HG03095 (cell line): ENCODE results near the gene ZNF230.
A peak's percentile ranks its signal among the peaks of the same experiment; 100 is the strongest.

Source experiments
- ATAC-seq: cut with Tn5 transposase; IDR thresholded peaks from one replicate; pipeline ENCODE4 v1.9.1; 2021; ENCODE audit warnings: moderate library complexity; ENCODE audit not compliant: unreplicated experiment

ZNF230 gene

DNA sequence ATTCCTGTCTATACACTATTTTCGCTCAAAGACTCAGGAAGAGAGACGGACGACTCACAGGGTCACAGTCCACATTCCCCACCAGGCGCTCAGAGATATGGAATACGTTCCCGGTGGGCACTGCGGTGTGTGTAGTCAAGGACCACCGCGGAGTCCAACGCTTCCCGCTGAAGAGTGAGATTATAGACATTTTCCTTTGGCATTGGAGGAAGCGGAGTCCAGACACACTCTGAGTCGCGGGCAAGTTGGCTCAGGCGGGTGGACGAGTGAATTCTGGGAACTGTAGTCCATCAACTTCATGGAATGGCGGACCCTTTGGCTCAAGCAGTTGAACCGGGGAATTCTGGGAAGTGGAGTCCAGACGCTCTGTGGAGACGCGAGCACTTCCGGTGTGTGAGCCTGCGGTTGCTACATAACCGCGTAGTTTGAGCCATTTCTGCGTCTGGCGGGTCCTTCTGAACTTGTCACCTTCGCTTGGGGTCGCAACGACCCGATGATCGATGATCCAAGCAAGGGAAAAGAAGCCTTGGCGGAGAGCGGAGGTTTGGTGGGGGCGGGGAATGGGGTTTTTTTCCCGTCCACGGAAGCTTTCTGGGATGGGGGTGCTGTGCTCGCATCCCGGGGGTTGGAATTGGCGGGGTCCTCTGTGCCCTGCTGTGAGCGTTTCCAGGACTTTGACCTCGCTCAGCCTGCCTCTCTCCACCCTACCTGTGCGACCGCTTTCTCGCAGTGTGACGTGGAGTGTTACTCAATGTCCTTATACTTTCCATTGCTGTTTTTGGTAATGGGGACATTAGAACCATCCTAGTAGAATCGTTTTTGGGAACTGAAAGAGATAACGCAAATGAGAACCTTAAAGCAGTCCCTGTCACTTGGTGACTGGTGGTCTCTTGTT lies at the start of gene ZNF230:
TSS of gene ZNF230 (plus strand) at position 392 of the 895 bp plus-strand sequence. CDS start 4,122 bp downstream, outside the sequence.
- peak; percentile 76 for ATAC-seq

DNA sequence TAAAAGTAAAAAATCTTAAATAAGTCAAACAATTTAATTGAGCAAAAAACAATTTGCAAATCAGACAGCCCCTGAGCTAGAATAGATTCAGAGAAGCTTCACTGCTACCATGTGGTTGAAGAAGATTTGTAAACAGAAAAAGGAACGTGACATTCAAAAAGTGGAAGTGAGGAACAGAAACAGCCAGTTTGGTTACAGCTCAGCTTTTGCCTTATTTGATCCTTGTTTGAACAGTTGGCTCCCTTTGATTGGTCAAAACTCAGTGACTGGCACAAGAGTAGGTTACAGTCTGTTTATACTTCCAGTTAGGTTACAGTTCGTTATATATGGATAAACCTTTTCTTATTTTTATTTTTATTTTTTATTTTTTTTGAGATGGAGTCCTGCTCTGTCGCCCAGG lies 45.9 kb upstream of the ZNF230 start:
- no peak for ATAC-seq

DNA sequence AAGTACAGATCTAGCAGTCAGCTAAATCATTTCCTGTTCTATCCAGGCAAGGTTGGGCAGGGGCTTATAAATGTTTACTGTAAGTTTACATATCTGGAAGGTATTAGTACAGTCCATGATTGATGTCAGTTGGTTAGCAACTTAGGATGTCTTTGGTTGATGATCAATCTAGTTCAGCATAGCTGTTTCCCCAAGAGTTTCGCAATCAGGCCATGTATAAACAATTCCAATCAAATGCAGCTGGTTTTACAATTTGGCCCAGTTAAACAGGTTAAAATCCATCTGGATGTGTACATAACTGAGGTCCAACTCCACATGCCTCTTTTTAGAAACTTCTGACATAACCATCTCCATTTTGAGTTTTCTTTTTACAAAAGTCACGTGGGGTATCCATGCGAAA lies 44.9 kb upstream of the ZNF230 start:
- no peak for ATAC-seq

DNA sequence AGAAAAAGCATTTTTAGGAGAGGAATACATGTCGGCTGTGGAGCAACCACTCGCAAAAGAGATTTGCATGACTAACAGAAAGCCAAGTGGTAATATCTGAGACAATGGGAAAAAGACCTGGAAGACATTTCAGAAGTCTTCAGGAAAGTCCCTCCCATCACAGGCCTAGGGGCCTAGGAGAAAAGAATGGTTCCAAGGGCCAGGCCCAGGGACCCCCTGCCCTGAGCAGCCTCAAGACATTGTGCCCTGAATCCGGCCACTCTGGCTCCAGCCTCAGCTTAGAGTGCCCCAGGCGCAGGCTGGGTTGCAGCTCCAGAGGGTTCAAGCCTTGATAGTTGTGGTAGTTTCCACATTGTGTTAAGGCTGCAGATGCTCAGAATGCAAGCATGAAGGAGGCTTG lies 42.3 kb upstream of the ZNF230 start:
- ATAC-seq = no peak

DNA sequence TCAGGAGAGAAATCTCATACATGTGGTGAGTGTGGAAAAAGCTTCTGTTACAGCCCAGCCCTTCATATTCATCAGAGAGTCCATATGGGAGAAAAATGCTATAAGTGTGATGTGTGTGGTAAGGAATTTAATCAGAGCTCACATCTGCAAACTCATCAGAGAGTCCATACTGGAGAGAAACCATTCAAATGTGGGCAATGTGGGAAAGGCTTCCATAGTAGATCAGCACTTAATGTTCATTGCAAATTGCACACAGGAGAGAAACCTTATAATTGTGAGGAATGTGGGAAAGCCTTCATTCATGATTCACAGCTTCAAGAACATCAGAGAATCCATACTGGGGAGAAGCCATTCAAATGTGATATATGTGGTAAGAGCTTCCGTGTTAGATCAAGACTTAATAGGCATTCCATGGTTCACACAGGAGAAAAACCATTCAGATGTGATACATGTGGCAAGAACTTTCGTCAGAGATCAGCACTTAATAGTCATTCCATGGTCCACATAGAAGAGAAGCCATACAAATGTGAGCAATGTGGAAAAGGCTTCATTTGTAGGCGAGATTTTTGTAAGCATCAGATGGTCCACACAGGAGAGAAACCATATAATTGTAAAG lies 36.6 kb upstream of the ZNF230 start:
- ATAC-seq = no peak

DNA sequence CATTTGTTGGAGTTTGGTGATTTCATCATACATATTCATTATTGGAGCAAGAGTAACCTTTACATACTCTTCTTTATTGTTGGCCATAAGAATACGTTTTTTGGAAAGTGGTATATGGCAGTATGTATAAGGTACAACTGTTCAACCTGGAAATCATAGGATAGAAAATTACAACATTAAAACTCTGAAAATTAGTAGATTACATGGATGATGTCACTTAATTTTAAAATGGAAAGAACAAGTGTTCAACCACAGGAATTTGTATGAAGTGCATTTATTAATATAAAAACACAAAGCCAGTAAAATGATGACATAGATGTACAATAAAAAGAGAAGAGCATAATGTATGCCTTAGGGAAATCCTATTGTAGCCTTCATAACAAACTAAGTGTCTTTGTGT lies 26.0 kb upstream of the ZNF230 start:
- no peak for ATAC-seq

DNA sequence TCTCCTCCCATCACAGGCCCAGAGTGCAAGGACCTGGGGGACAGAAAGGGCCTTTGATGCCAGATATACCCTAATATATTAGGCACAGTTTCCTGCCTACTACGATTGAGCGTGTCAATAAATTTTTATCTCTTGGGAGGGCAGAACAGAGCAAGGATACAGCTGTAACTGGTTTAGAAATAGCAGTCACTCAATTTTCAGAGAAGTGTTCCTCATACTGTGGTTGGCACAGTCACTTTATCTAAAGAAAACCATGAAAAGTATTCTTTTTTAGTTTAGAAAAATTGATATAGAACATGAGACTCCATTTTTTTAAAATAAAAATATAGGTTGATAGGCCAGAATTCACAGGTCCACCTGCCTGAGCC lies 19.2 kb upstream of the ZNF230 start:
- ATAC-seq = no peak

DNA sequence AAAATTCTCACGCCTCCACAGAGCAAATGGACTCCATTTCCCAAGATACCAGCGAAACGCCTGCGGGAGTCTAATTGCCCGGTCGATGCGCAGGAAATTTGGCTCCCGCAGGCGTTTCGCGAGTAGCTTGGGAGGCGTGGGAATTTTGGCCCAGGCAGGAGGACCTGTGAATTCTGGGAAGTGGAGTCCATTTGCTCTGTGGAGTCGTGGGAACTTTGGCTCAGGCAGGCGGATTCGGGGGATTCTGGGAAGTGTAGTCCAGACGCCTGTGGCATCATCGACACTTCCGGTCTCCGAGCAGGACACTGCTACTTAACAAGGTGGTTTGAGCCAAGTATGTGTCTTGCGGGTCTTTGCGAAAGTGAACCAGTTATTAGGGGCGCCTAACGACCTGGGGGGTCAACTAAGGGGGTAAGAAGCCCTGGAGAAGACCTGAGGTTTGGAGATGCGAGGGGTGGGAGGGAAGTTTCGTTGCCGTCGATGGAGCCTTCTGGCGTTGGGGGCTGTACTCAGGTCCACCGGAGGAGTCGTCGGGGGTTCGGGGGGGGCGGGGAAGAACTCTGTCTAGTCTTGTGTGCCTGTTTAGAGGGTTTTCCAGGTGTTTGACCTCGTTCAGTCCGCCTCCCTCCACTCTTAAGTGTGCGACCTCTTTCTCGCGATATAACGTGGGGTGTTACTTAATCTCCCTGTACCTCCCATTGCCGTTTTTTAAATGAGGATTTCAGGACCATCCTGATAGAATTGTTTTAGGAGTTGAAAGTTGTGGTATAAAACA lies 18.7 kb upstream of the ZNF230 start, which contains the start of gene ZNF155:
TSS of gene ZNF155 (plus strand) at position 277 of the 775 bp plus-strand sequence. CDS start 4,356 bp downstream, outside the sequence.
- peak; percentile 79 for ATAC-seq

DNA sequence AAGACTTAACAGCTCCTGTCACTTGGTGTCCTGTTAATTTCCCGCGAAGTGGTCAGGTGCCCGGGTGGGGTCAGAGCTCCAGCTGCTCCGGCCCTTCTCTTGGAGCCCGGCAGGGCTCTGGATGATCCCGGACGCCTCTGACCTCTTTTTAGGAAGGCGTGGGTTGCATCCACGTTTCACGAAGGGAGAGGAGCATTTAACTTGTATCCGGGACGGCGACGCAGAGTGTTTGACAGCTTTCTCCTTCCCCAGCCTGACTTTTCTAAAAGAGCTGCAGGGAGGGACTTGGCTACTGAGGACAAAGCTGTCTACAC lies 18.1 kb upstream of the ZNF230 start:
- ATAC-seq = no peak

DNA sequence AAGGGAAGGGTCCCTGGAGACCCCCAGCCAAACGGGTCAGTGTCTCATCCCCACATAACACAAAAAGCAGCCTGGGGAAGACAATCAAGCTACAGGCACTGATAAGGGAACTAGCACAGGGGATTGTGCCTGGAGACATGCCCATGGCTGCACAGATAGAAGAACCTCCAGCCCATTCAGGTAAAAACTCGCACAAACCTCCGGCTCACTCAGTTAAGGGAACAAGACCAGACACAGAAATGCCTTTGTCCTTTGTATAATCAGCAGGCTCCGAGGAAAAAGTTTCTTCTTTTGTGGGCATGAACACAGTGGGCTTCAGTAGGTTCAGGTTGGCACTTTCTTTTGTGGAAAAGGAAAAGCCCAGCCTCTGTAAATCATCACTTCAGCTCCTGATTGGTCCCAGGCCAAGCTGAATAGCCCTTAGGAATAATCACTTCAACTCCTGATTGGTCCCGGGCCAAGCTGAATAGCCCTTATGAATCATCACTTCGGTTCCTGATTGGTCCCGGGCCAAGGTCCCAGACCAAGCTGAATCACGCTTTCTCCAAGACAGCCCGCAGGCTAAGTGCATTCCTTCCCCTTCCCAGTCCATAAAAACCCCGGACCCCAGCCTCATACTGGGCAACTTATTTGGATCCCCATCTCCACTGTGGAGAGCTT lies 5.0 kb upstream of the ZNF230 start:
- ATAC-seq = no peak

DNA sequence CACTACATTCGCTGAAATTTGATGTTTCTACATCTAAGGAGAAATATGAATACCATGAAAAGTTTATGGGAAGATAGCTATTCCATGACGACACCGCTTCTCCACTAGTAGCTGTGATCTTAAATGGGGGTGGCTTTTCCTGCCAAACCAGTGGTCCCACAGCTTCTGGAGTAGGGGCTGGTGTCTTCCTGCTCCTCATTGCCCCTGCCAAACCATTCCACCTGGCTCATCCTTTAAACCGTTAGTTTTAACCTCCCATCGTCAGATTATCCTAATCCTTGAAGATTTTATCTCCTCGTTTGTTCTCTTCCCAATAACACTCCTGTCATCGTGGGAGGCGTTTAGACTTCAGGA lies 568 bp upstream of the ZNF230 start:
- ATAC-seq = no peak

DNA sequence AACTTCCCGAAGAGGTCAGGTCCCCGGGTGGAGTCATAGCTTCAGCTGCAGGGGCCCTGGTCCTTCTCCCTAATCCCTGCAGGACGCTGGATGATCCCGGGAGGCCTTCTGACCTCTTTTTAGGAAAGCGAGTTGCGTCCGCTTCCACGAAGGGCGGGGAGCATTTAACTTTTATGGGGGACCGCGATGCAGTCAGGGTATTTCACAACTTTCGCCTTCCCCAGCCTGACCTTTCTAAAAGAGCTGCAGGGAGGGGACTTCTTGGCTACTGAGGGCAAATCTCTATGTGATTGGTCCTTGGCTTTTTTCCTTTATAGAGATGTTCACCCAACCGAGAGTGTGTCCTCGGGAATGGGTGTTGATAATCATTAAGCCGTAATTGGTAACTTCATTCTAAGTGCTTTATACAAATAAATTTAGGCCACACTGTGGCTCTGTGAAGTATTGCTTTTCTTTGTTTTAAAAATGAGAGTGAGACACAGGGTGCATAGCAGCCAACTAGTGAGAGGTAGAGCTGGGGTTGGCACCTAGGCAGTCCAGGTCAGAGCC lies 778 bp downstream of the ZNF230 start:
- ATAC-seq = peak; percentile 16

DNA sequence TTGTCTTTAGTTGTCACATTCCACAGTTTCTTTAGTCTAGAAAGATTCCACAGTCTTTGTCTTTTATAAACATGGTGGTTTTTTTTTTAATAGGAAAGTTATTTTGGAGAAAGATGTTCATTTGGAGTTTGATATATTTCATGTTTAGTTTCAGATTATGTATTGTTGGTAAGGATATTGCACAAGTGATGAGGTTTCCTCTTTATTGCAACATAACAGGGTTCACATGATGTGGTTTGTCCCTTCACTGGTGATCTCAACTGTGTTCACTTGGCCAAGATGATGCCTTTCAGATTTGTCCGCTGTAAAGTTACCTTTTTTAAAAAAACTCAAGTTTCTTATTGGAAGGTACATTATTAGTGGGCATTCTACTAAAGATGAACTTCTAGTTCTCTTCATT lies 3.2 kb downstream of the ZNF230 start:
- ATAC-seq = no peak

DNA sequence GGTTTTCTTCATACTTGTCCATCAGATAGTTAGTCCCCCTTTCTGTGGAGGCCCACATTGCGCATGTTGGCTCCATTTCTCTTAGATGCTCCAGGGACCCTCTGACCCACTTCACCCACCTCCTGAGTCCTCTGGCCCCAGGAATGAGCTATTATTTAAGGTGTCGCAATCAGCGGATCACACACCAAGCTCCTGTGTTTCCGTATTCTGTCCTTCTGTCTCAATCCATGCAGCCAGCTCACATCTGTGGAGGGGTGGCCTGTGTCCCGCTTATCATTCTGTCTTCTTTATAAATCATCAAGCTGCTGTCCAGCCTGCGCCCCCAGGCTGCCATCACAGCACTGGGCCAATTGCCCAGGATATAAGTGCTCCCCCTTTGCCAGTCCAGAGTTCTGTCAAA lies 4.7 kb downstream of the ZNF230 start:
- ATAC-seq = no peak

DNA sequence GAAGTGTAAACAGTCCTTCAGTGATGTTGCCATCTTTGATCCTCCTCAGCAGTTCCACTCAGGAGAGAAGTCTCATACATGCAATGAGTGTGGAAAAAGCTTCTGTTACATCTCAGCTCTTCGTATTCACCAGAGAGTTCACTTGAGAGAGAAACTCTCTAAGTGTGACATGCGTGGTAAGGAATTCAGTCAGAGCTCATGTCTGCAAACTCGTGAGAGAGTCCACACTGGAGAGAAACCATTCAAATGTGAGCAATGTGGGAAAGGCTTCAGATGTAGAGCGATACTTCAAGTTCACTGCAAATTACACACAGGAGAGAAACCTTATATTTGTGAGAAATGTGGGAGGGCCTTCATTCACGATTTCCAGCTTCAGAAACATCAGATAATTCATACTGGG lies 7.7 kb downstream of the ZNF230 start:
- no peak for ATAC-seq

DNA sequence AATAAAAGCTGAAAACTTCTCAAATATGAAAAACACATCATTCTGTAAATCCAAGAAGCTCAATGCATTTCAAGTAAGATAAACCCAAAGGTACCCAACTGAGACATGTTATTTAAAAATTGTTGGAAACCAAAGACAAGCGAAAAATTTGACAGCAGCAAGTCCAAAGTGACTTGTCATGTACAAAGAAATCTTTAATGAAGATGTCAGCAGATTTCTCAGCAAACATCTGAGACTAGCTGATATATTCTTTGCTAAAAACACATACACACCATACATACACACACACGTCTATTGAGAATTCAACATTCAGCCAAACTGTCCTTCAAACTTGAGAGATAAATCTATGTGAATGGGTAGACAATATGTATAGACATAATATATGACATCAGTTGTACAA lies 16.7 kb downstream of the ZNF230 start:
- no peak for ATAC-seq

DNA sequence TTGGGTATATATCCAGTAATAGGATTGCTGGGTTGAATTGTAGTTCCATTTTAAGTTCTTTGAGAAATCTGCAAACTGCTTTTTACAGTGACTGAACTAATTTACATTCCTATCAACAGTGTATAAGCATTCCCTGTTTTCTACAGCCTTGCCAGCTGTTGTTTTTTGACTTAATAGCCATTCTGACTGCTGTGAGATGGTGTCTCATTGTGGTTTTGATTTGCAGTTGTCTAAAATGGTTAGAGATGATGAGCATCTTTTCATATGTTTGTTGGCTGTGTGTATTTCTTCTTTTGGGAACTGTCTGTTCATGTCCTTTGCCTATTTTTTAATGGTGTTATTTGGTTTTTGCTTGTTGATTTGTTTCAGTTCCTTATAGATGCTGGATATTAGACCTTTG lies 18.5 kb downstream of the ZNF230 start:
- no peak for ATAC-seq

DNA sequence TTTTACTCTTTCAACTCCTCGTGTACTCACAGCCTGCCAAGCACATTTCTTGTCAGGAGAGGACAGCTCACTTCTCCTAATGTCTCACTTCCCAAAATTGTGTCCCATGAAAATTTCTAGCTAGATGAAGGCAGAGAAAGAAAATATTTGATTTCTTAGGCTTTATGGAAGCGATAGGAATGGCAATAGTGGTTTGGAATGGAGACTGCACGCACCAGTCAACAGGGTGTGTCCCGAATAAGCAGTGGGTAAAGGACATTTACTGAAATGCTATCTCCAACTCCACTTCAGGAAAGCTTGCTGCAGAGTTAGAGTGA lies 22.1 kb downstream of the ZNF230 start:
- ATAC-seq = no peak

DNA sequence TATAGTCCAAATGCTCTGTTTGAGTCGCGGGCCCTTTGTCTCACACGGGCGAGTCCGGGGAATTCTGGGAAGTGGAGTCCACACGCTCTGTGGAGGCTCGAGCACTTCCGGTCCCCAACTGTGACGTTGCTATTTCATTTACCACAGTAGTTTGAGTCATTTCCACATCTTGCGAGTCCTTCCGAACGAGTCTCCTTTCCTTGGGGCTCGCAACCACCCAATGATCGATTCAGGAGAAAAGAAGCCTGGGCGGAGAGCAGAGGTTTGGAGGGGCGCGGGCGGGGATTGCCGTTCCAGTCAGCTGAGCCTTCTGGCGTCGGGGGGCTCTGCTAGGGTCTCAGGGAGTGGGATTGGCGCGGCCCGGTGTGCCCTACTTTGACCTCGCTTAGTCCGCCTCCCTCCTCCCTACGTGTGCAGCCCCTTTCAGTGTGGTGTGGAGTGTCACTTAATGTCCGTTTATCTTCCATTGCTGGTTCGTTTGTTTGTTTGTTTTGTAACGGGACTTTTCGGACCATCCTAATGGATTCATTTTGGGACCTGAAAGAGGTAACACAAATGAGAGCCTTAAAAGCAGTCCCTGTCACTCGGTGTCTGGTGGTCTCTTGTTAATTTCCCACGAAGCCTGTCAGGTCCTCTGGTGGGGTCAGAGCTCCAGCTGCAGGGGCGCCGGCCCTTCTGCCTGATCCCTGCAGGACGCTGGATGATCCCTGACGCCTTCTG lies 22.6 kb downstream of the ZNF230 start, which contains the start of gene ZNF222:
TSS of gene ZNF222 (plus strand) at position 163 of the 720 bp plus-strand sequence. CDS start at position 221, 58 bp downstream.
- ATAC-seq = no peak

DNA sequence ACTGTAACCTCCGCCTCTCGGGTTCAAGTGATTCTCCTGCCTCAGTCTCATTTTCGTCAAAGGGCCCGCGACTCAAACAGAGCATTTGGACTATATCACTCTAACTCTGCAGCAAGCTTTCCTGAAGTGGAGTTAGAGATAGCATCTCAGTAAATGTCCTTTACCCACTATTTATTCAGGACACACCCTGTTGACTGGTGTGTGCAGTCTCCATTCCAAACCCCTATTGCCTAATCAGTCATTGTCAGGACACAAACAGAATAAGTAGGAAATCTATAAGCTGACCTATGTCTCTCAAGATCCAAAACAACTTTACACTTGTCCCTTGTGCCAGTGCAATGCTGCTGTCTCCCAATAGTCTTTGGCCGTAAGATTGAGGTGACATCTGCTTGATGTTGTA lies 23.9 kb downstream of the ZNF230 start:
- no peak for ATAC-seq
